Measurements from ENCODE around the gene TOP3B.

TOP3B gene

GRCh38 chr22:21982338-21982965, at the start of gene TOP3B:
Gene TOP3B, minus strand, starts transcription at chr22:21982787. Its CDS starts 7,078 bp downstream, at chr22:21975709.
- peak; percentile 72 for DNase-seq (ENCODE audit: low read depth)

GRCh38 chr22:22031183-22031945, 48.8 kb upstream of the TOP3B start:
- DNase-seq (ENCODE audit: low read depth): no peak

- peak; percentile 13 for DNase-seq (ENCODE audit: low read depth)
Measured at GRCh38 chr22:22030493-22031182, 48.1 kb upstream of the TOP3B start.

GRCh38 chr22:22027955-22028354, 45.4 kb upstream of the TOP3B start:
- DNase-seq (ENCODE audit: low read depth): no peak

- no peak for DNase-seq (ENCODE audit: low read depth)
Measured at GRCh38 chr22:22026157-22026831, 43.7 kb upstream of the TOP3B start.

GRCh38 chr22:22025320-22026156, 43.0 kb upstream of the TOP3B start:
- no peak for DNase-seq (ENCODE audit: low read depth)

- no peak for DNase-seq (ENCODE audit: low read depth)
Measured at GRCh38 chr22:22024440-22024839, 41.9 kb upstream of the TOP3B start.

GRCh38 chr22:22023581-22024137, 41.1 kb upstream of the TOP3B start:
- DNase-seq (ENCODE audit: low read depth): peak; percentile 8

GRCh38 chr22:22022947-22023534, 40.5 kb upstream of the TOP3B start:
- no peak for DNase-seq (ENCODE audit: low read depth)

GRCh38 chr22:22022255-22022840, 39.8 kb upstream of the TOP3B start:
- no peak for DNase-seq (ENCODE audit: low read depth)

- peak; percentile 48 for DNase-seq (ENCODE audit: low read depth)
Measured at GRCh38 chr22:22021162-22021750, 38.7 kb upstream of the TOP3B start.

GRCh38 chr22:22020425-22020852, 37.9 kb upstream of the TOP3B start:
- no peak for DNase-seq (ENCODE audit: low read depth)

GRCh38 chr22:22019659-22020424, 37.3 kb upstream of the TOP3B start:
- DNase-seq (ENCODE audit: low read depth): no peak

- no peak for DNase-seq (ENCODE audit: low read depth)
Measured at GRCh38 chr22:22018825-22019658, 36.5 kb upstream of the TOP3B start.

GRCh38 chr22:22015631-22016030, 33.0 kb upstream of the TOP3B start:
- no peak for DNase-seq (ENCODE audit: low read depth)

- no peak for DNase-seq (ENCODE audit: low read depth)
Measured at GRCh38 chr22:22014285-22014659, 31.7 kb upstream of the TOP3B start.

- no peak for DNase-seq (ENCODE audit: low read depth)
Measured at GRCh38 chr22:22013559-22014284, 31.1 kb upstream of the TOP3B start.

- no peak for DNase-seq (ENCODE audit: low read depth)
Measured at GRCh38 chr22:22011964-22012363, 29.4 kb upstream of the TOP3B start.
